Activated B cell treated with CpG ODN at 0.5 μM for 24 hours (primary cell): ENCODE measurements around the gene SEMA6B. TPM values are rescaled to one million over a fixed set of nuclear protein-coding genes. Genes with fewer than 3 reads are reported as not detected.
A peak's percentile ranks its signal among the peaks of the same experiment; 100 is the strongest.
"Not testable (repeated sequence)": the region's sequence is repeated elsewhere in the genome, so short reads cannot be mapped to it uniquely, and the experiment has no call there.

Experiments
- ATAC-seq: fragments of 200-7000 bp; cut with Tn5 transposase; one replicate; pipeline ENCODE4 v1.10.0; 2021; ENCODE audit warnings: low read depth, mild to moderate bottlenecking, moderate library complexity
- CTCF ChIA-PET: fragments of 350-600 bp; sonication (Branson Sonifier 250); formaldehyde crosslinking; loops from one replicate; lab custom pipeline; 2021; ENCODE audit warnings: antibody characterized with exemption; lab: Charles Lee
- POLR2A ChIA-PET: fragments of 350-600 bp; sonication (Branson Sonifier 250); formaldehyde crosslinking; loops from one replicate; lab custom pipeline; 2021; ENCODE audit warnings: antibody characterized with exemption; lab: Charles Lee
- DNase-seq: peaks from one replicate; pipeline ENCODE4 v3.0.0; 2022
- H3K27ac Mint-ChIP-seq: one replicate; pipeline ENCODE4 v1.8.0; 2020; ENCODE audit warnings: mixed read lengths
- H3K27me3 Mint-ChIP-seq: one replicate; pipeline ENCODE4 v1.8.0; 2021; ENCODE audit warnings: mixed read lengths
- H3K36me3 Mint-ChIP-seq: one replicate; pipeline ENCODE4 v1.8.0; 2021; ENCODE audit warnings: low read depth, mixed read lengths
- H3K4me1 Mint-ChIP-seq: one replicate; pipeline ENCODE4 v1.8.0; 2021; ENCODE audit warnings: mixed read lengths
- H3K4me3 Mint-ChIP-seq: one replicate; pipeline ENCODE4 v1.8.0; 2020; ENCODE audit warnings: mild to moderate bottlenecking, mixed read lengths
- H3K9me3 Mint-ChIP-seq: one replicate; pipeline ENCODE4 v1.8.0; 2020; ENCODE audit warnings: mixed read lengths
- intact Hi-C: fragments of 100-400 bp; cut with micrococcal nuclease; formaldehyde crosslinking; loops from one replicate; pipeline ENCODE4 v1.15.1; 2024
- total RNA-seq: library from RNA; stranded (reverse); gene quantifications from 2 replicates; pipeline ENCODE4 v1.2.3, GENCODE V29; 2022
- TF ChIP-seq, protein P1 (sequence below): fragments of 200-600 bp; IDR thresholded peaks from one replicate; pipeline ENCODE4 v1.8.0; 2022; ENCODE audit warnings: antibody characterized with exemption, mild to moderate bottlenecking

SEMA6B gene
- total RNA-seq, 1 donor from 2014 or later, result 0.11 TPM

- no peaks in the 10 kb centered on the region for H3K4me1 Mint-ChIP-seq
- POLR2A ChIA-PET, result no interaction called here
- no peak for DNase-seq
- TF ChIP-seq, protein P1, sequence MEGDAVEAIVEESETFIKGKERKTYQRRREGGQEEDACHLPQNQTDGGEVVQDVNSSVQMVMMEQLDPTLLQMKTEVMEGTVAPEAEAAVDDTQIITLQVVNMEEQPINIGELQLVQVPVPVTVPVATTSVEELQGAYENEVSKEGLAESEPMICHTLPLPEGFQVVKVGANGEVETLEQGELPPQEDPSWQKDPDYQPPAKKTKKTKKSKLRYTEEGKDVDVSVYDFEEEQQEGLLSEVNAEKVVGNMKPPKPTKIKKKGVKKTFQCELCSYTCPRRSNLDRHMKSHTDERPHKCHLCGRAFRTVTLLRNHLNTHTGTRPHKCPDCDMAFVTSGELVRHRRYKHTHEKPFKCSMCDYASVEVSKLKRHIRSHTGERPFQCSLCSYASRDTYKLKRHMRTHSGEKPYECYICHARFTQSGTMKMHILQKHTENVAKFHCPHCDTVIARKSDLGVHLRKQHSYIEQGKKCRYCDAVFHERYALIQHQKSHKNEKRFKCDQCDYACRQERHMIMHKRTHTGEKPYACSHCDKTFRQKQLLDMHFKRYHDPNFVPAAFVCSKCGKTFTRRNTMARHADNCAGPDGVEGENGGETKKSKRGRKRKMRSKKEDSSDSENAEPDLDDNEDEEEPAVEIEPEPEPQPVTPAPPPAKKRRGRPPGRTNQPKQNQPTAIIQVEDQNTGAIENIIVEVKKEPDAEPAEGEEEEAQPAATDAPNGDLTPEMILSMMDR, result no peak
- ATAC-seq, result peak; percentile 31
- no peaks in the 10 kb centered on the region for H3K9me3 Mint-ChIP-seq
- H3K36me3 Mint-ChIP-seq, result no peaks in the 10 kb centered on the region
- peaks cover 2% of the 10 kb centered on the region for H3K27me3 Mint-ChIP-seq
- intact Hi-C loops, result no loop called here
- H3K4me3 Mint-ChIP-seq, result no peak overlapping the region
- H3K27ac Mint-ChIP-seq, result no peak overlapping the region
- CTCF ChIA-PET, result interaction anchor here (1.3 kb wide), 1 partner anchor 89 kb away, joined by 3 read pairs; no protein-coding TSS in a partner anchor
Observed at GRCh38 chr19:4547303-4548237, 11.9 kb downstream of the SEMA6B start.

GRCh38 chr19:4543842-4544647, 15.4 kb downstream of the SEMA6B start:
- ChIA-PET CTCF (no interaction called here), POLR2A (no interaction called here)
- H3K4me1 Mint-ChIP-seq, result peaks cover 11% of the 10 kb centered on the region
- no peak overlapping the region for H3K4me3 Mint-ChIP-seq
- intact Hi-C loops, result no loop called here
- H3K27ac Mint-ChIP-seq, result no peak overlapping the region
- peaks cover 2% of the 10 kb centered on the region for H3K9me3 Mint-ChIP-seq
- no peaks in the 10 kb centered on the region for H3K36me3 Mint-ChIP-seq
- ATAC-seq (no peak), DNase-seq (no peak)
- TF ChIP-seq, protein P1, result no peak
- peaks cover 8% of the 10 kb centered on the region for H3K27me3 Mint-ChIP-seq

DNA sequence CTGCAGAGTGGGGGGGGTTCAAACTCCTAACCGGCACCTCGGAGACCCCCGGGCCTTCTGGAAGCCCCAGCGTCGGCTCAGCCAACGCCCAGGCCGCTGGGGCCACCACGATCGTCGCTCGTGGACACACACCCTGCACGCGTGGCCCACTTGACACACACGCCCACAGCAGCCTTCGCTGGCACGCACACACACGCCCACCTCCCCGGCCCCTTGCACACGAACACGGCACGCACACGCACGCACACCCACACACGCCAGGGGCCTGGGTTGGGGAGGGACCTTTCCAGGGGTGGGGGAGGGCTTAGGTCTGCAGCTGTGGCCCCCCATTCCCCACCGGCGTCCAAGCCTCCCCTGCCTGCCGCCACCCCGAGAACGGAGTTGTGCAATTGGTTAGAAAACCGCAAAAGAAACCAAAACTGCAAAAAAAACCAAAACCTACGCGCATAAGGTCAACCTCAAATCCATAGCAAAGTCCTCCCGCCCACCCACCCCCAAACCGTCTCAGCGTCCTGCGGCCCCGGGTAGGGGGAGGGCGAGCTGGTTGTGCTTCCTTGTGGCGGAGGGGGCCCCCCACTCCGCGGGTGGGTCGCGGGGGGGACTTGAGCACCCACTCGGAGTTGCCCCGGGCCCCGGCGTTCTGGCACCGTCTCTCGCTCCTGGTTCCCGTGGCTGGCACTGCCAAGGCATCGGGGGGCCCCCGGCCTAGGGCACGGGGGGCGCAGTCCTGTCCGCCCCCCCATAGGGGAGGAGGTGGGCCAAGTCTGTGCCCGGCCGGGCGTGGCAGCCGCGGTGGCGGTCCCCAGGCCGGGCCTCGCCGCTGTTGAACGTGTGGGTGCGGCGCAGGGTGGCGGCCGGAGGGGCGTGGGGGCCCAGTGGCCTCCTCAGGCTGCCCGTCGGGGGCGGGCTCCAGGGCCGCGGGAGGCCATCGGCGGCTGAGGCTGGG, 16.3 kb downstream of the SEMA6B start:
- DNase-seq (no peak), ATAC-seq (no peak)
- intact Hi-C loops, result no loop called here
- Mint-ChIP-seq H3K36me3 (no peaks in the 10 kb centered on the region), H3K27me3 (peaks cover 11% of the 10 kb centered on the region), H3K27ac (no peak overlapping the region), H3K9me3 (peaks cover 2% of the 10 kb centered on the region), H3K4me3 (no peak overlapping the region), H3K4me1 (peaks cover 11% of the 10 kb centered on the region)
- ChIA-PET POLR2A (no interaction called here), CTCF (no interaction called here)
- TF ChIP-seq, protein P1, result no peak

- CTCF ChIA-PET, result not testable (repeated sequence)
- H3K4me1 Mint-ChIP-seq, result peaks cover 11% of the 10 kb centered on the region
Observed at GRCh38 chr19:4541806-4542145, 17.7 kb downstream of the SEMA6B start.

More at GRCh38 chr19:4541806-4542145, 17.7 kb downstream of the SEMA6B start:
- POLR2A ChIA-PET, ATAC-seq, H3K36me3 Mint-ChIP-seq, DNase-seq, H3K4me3 Mint-ChIP-seq, H3K27ac Mint-ChIP-seq, H3K9me3 Mint-ChIP-seq, intact Hi-C loops: not testable (repeated sequence)
- peaks cover 11% of the 10 kb centered on the region for H3K27me3 Mint-ChIP-seq
